Ramos (cell line): Measurements from ENCODE around the gene EPAS1.

Experiments
- in situ Hi-C: fragments of 300-500 bp; cut with MboI; formaldehyde crosslinking; loops from one replicate; pipeline ENCODE4 v1.14.3; 2022; ENCODE audit warnings: low sequenced_read_pairs; ENCODE audit not compliant: unreplicated experiment

EPAS1 gene

DNA sequence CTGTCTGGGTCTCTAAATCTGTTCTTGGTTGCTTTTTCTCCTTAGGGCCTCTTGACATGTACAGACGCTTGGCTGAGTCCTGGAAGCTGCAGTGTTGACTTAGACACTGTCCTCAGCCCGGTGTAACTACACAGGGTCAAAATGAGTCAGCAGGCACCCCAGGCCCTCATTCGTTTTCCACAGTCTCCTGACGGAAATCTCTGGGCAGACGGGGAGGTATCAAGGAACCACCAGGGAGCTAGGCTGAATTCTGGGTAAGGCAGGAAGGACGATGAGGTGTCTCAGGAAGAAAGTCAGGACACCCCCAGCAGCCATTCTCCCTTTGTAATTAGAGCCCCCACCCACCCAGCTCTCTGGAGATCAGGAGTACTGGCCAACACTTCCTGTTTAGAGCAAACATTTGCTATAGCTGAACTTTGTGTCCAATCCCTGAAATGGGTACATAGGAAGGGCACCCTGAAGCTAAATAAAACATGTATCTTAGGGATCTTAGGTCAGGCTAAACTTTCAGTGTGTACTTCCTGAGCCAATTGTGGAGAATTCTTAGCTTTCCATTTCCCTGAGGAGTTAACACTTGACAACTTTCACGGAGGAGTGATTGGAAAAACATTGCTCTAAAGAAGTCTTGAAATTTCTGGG is 23.9 kb upstream of the EPAS1 start:
- in situ Hi-C loops: no loop called here

DNA sequence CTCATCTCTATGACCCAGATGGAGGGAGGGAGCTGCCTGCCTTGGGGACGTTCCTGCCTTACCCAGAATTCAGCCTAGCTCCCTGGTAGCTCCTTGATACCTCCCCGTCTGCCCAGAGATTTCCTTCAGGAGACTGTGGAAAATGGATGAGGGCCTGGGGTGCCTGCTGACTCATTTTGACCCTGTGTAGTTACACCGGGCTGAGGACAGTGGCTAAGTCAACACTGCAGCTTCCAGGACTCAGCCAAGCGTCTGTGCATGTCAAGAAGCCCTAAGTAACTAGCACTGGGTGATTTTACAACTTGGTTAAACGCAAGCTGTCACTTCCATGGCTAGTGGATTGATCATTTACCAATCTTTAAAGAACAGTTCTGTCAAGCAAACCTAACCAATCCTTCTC is 23.3 kb upstream of the EPAS1 start:
- in situ Hi-C loops: no loop called here

DNA sequence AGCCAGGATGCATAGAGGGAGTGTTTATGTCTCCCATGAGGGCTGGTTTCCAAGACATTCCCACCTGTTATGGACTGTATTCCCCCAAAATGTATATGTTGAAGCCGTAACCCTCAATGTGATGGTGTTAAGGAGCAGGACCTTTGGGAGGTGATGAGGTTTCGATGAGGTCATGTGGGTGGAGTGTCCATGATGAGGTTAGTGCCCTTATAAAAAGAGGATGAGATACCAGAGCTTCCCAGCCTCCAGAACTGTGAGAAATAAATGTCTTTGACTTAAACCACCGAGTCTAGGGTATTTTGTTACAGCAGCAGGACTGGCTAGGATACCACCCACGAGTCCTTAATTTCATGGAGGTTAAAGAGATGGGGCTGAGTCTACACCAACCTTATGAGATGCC is 22.6 kb upstream of the EPAS1 start:
- in situ Hi-C loops: no loop called here

DNA sequence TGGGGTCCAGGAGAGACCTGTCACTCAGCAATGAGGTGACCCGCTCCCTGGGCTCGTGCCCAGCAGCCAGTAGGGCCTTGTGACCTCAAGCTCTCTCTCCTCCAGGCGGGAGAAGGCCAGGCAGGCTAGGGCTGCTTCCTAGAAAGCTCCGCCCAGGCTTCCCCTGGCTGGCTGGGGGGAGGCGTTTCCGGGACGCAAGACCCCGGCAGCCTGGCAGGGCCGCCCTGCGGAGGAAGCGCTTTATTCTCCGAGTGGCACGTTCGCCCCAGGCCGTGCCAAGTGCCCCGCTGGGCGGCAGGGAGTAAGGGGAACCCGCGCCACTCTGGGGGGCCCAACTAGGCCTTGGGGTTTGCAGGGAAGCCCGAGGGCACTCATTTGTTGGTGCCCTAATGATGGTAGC is 21.2 kb upstream of the EPAS1 start:
- in situ Hi-C loops: no loop called here

DNA sequence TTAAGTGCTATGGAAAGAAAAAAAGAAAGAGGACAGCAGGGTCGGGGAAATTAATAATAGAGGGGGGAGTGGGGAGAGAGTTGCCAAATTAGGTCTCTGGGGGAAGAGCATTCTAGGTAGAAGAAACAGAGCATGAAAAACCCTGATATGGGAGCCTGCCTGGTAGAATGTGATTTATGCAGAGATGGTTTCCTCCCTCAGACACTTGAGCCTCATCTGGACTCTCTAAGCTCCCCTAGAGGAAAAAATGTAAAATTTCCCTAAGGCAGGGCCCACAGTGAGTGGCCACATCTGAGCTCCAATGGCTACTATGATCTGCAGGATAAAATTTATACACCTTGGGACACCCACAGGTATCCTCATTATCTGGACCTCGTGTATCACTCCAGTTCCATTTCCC is 20.6 kb upstream of the EPAS1 start:
- in situ Hi-C loops: no loop called here

DNA sequence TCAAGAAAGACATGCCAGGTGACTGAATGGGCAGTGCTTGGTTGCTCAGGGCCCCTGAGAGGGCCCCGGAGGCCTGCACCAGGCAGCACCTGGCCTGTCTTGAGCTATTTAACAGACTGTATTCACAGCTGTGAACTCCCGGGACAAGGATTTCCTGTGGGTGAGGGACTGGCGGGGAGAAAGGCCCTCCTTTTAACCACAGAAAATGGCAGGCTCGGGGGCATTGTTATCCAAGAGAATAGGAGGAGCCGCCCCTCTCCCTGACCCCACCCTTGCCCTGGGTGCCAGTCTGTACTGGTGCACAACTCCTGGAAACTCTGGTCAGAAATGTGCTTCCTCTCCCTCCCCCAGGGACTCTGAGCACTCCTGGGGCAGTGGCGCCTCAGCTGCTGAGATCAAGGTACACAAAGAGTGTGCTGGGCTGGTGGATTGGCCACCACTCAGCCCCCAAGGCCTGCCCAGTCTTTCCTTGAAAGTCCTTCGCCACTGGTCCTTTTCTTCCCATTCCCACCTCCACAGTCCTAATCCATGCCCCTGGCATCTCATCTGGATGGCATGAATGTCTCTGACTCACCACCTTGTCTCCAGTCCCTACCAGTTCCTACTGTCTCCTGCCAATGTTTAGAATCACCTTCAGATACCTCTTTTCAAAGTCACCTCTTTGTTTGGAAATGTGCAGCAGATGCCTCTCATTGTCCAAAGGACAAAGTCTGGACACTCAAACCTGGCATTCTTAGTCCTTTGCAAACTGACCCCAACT is 19.6 kb upstream of the EPAS1 start:
- in situ Hi-C loops: no loop called here

DNA sequence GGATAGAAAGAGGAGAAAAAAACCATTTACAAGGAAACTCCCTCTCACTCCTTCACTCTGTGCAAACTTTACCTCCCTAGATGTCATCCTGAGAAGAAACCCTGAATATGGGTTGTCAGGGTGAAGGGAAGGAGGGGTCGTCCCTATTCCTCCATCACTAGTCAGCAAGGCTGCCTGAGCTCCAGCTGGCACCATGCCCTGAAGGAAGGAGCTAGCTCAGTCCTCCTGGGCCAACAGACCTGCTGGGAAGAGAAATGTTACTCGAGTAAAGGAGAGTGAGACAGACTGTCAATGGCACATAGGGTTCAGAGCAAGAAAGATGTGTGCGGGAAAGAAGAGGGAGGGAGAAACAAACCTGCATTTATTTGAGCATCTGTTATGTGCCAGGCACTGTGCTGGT is 18.3 kb upstream of the EPAS1 start:
- in situ Hi-C loops: no loop called here

DNA sequence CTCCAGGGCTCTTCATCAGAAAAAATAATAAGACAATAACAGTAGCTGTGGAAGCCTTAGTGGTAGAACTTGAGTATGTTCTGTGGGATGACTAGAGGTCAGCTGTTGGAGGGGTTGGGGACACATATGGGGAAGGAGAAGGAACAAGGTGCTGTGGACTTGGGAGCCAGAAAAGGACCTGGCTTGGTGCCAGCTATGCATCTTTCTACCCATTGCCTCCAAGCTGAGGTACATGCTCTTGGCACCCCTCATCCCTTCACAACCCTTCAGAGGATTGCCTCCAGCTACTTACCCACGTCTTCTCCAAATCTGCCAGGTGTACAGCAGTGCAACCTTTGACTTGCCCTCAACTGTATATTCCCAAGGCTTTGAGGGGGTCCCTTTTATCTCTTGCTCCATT is 15.3 kb upstream of the EPAS1 start:
- in situ Hi-C loops: no loop called here

DNA sequence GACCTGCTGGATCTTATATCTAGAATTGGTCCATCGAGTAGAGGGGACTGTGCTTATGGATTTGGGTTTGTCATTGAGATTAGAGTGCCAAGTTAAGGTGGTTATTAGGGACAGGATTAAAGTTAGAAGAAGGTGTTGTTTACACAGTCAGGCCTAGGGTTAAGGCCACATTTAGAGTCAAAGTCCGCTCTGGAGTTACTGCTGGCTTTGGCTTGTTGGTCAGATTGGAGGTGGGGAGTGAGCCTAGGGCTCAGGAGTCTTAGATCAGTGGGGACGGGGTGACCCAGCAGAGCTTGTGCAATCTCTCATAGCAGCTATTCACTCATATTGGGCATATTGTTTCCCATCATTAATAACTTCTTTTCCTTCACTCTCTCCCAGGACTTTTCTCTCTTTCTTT is 13.5 kb upstream of the EPAS1 start:
- in situ Hi-C loops: no loop called here

DNA sequence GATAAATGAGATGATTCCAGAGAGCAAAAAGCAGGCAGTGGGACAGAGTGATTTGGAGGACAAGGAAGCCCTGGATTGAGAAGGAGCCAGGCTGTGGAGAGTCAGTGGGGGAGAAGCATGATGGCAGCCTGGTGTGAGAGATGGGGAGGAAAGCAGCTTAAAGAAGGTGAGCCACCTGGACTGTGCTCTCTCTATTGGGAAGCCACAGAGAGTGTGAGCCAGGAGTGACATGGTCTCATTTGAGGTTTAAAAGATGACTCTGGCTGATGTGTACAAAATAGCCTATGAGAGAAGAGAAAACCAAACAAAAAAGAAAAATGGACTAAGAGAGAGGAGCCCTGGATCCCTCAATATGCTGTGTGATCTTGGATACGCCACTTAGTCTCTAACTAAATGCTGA is 12.9 kb upstream of the EPAS1 start:
- in situ Hi-C loops: no loop called here

DNA sequence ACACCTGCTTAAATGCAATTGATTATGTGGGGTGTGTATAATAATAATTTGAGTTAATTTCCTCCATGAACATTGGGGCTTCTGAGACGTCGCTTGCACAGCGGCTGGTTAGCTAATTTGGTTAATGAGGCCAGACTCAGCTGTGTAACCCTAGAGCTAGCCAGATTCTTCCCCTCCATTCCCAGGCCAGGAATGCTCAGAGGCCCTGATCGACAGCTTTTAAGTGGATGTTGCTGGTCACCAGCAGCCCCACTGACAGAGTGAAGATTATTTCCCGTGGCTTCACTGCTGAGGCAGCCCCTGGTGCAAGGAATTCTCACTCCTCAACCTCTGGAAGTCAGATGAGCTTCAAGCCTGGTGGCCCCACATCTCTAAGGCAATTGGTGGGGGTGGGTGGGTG is 12.4 kb upstream of the EPAS1 start:
- in situ Hi-C loops: no loop called here

DNA sequence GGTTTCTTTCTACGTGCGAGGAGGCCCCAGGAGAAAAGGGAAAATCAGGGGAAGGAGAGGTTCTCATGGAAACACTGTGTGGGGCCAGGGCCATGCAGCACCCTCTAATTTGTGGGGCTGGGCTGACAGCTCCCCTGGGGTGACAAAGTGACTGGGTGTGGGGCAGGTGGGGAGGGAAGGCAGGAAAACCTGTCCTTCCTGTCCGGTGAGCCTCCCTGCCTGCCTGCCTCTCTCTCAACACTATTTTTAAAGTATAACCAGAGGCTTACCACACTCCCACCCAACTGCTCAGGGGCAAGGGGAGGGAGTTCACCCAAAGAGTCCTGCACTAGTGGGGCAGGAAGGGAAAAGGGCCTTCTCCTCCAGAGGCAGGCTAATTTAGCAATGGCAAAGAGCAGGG is 10.5 kb upstream of the EPAS1 start:
- in situ Hi-C loops: no loop called here

DNA sequence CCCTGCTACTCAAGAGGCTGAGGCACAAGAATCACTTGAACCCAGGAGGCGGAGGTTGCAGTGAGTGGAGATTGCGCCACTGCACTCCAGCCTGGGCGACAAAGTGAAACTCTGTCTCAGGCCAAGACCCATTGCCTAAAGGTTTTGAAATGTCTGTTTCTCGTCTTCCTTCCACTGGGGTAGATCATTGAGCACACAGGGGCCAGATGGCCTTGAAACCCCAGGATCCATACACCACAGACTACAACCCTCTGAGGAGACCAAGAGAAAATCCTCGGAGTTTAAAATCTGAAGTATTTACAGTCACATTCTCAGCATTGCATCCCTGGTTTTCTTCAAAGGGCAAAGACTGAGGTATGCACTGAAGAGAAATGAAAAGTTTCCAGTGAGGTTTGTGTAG is 7.1 kb upstream of the EPAS1 start:
- in situ Hi-C loops: no loop called here

DNA sequence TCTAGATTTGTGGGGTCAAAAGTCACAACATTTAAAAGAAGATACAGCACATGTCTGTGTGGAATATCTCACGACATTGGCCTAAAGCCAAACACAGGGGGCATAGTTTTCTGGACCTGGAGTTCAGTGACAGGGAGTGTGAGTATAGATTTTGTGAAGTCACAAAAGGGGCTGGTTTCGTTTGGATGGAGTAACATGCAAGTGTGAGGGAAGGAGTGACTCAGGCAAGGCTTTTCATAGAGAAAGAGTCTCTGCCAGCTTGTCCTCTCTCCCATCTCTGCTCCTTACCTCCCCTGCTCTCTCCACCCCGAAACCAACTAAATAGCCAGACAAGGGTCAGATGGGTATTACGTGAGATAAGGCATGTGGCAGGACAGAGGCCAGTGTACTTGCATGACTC is 3.7 kb upstream of the EPAS1 start:
- in situ Hi-C loops: no loop called here

DNA sequence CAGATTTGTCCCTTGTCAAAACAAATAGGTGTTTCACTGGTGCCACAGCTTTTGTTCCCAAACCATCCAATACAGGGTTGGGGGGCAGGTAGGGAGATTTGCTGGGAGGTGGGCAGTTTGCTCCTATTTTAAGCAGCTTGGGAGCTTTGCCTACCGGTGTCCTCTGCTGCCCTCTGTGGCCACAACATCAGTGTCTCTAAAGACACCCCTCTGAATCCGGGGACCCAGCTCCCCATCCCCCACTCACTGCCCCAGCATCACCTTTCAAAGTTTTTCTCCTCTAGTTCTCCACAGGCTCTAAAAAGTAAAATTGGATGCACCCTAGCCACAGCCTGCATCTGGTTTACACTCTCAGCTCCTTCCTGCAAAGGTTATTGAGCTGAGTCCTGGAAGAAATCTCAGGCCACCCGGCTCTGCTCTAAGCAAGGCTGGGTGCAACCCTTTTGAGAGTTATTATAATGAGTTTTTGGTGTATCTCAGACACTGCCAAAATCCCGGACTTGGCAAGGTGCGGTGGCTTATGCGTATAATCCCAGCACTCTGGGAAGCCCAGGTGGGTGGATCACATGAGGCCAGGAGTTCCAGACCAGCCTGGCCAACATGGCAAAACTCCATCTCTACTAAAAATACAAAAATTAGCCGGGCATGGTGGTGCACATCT is 2.9 kb upstream of the EPAS1 start:
- in situ Hi-C loops: no loop called here

DNA sequence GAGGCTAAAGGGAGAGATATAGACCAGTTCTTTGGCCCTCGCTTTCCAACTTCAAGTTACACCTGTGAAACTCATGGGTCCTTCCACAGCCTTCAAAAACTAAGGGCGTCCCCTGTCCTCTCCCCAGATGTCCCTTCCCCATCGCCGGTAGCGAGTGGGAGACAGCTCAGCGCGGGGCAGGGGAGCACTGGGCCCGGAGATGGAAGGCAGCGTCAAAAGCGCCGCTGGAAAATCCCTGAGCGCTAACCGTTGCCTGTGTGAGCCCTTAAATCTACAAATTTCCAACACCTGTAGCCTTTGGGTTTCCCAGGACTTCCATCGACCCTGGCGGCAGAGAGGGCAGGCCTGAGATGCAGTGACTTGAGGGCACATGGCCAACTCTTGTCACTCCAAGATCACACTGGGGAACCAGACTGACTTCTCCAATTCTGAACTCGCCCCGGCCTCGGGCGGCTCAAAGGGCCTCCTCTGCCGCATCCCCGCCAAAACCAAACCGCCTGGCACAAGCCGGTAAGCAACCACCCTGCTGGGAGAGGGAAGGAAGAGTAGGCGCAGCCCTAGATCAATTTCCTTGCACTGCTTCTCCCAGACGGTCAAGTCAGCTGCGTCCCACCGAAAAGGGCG is 879 bp upstream of the EPAS1 start:
- in situ Hi-C loops: no loop called here

DNA sequence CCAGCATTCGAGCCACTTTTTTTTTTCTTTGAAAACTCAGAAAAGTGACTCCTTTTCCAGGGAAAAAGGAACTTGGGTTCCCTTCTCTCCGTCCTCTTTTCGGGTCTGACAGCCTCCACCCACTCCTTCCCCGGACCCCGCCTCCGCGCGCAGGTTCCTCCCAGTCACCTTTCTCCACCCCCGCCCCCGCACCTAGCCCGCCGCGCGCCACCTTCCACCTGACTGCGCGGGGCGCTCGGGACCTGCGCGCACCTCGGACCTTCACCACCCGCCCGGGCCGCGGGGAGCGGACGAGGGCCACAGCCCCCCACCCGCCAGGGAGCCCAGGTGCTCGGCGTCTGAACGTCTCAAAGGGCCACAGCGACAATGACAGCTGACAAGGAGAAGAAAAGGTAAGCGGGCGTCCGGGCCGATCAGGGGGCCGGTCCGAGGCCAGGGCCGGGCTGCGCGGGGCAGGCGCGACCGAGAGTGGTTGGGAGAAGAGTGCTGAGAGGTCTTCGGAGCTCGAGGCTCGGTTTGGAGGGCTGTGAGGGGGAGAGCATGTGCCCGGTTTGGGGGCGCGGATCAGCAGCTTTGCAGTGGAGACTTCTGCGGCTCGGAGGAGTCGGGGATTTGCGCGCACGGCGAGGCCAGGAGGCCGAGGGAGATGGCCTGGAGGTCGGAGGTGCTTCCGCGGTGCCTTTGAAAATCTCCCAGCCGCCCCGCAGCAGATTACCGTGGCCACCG is 502 bp downstream of the EPAS1 start:
- in situ Hi-C loops: no loop called here

DNA sequence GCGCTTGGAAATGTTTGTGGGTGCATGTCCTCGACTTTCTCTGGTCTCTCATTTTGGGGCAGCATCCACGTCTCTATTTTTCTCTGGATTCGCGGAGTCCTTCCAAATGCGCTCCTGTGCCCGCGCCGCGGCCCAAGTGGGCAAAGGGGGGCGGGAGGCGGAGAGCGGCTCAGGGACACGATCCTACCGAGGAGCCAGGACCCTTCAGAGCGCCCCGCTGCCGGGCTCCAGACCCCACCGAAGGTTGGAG is 990 bp downstream of the EPAS1 start:
- in situ Hi-C loops: no loop called here

DNA sequence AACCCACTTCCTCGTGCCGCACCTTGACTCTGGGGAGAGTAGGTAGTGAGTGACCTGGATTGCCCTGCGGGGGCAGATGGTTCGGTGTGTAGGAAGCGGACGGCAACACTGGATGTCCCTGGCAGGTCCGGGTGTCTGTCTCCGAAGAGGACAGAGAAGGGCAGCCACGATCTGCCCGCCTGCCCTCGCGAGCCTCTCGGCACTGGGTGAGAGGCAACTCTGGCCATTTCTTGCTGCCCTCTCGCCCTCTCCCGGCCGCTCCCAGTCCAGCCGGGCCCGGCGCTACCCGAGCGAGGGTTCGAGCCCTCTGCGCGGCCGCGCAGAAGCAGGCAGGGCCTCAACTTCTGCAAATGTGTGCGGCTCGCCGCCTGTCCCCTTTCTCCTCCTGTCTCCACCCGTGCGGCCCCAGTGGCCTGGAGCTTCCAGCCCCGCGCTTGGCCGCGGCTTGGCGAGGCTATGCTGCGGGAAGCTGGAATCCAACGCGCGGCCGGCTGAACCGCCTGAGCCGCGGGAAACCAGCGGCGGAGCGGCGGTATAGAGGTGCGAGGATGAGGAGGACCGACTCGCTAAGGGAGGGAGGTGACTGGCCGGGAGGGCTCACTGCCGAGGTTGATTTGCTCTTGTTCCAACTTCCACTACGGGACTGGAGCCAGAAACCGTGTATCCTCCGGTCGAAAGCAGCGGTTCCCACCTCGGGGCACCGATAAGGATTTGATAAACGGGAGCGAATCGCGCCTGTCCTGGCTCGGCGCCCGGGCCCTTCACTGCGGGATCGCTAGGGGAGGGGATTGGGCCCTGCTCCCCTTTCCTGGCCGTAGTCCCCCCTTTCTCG is 1.5 kb downstream of the EPAS1 start:
- in situ Hi-C loops: no loop called here
